ENCODE measurements around the gene BTN2A1.

- TF ChIP-seq POLR2A (IDR thresholded peaks at IDR 0.05; ENCODE audit: low read depth, low read length) (no peak), JUND (IDR thresholded peaks at IDR 0.05; ENCODE audit: low read depth, low read length) (no peak), EGR1 (IDR thresholded peaks at IDR 0.05; ENCODE audit: borderline replicate concordance in 1 of 2, low read depth in 2 of 2, low read length in 2 of 2) (no peak), RCOR1 (conservative IDR thresholded peaks at IDR 0.05; ENCODE audit: low read depth, low read length) (no peak), REST (IDR thresholded peaks at IDR 0.05; ENCODE audit: low read depth, low read length) (no peak), ESRRA (IDR thresholded peaks at IDR 0.05; ENCODE audit: low read length) (no peak), ZBTB11 (CRISPR knock-in tag; IDR thresholded peaks at IDR 0.05) (no peak)
- TF ChIP-seq, protein P1, sequence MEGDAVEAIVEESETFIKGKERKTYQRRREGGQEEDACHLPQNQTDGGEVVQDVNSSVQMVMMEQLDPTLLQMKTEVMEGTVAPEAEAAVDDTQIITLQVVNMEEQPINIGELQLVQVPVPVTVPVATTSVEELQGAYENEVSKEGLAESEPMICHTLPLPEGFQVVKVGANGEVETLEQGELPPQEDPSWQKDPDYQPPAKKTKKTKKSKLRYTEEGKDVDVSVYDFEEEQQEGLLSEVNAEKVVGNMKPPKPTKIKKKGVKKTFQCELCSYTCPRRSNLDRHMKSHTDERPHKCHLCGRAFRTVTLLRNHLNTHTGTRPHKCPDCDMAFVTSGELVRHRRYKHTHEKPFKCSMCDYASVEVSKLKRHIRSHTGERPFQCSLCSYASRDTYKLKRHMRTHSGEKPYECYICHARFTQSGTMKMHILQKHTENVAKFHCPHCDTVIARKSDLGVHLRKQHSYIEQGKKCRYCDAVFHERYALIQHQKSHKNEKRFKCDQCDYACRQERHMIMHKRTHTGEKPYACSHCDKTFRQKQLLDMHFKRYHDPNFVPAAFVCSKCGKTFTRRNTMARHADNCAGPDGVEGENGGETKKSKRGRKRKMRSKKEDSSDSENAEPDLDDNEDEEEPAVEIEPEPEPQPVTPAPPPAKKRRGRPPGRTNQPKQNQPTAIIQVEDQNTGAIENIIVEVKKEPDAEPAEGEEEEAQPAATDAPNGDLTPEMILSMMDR (IDR thresholded peaks at IDR 0.05 in 2 of 3, conservative IDR thresholded peaks at IDR 0.05 in 1 of 3; ENCODE audit: control insufficient read depth in 2 of 3, extremely low read depth in 1 of 3, insufficient read depth in 1 of 3, low read depth in 3 of 3, low read length in 3 of 3): no peak
- TF ChIP-seq, protein P2, sequence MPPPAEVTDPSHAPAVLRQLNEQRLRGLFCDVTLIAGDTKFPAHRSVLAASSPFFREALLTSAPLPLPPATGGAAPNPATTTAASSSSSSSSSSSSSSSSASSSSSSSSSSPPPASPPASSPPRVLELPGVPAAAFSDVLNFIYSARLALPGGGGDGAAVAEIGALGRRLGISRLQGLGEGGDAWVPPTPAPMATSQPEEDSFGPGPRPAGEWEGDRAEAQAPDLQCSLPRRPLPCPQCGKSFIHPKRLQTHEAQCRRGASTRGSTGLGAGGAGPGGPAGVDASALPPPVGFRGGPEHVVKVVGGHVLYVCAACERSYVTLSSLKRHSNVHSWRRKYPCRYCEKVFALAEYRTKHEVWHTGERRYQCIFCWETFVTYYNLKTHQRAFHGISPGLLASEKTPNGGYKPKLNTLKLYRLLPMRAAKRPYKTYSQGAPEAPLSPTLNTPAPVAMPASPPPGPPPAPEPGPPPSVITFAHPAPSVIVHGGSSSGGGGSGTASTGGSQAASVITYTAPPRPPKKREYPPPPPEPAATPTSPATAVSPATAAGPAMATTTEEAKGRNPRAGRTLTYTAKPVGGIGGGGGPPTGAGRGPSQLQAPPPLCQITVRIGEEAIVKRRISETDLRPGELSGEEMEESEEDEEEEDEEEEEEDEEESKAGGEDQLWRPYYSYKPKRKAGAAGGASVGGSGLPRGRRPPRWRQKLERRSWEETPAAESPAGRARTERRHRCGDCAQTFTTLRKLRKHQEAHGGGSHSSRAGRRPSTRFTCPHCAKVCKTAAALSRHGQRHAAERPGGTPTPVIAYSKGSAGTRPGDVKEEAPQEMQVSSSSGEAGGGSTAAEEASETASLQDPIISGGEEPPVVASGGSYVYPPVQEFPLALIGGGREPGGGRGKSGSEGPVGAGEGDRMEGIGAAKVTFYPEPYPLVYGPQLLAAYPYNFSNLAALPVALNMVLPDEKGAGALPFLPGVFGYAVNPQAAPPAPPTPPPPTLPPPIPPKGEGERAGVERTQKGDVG (CRISPR knock-in tag; IDR thresholded peaks at IDR 0.05): no peak
These were observed 5.0 kb upstream of the BTN2A1 start for GRCh38 chr6:26452631-26453235.

Measured in GM12878 (cell line).